Esophagus muscularis mucosa (tissue), 4 donors: ENCODE results near the gene GTPBP6.

Experiments used
- CTCF ChIP-seq, 3 experiments: fragments of 200-600 bp in 2 of 3; fragments of 450-650 bp in 1 of 3; sonication (generic) in 2 of 3; IDR thresholded peaks; one replicate each; pipeline ENCODE4 v1.5.1; 2017 to 2019; ENCODE audit warnings: antibody characterized with exemption in 3 of 3, mild to moderate bottlenecking in 2 of 3, moderate library complexity in 1 of 3
- EP300 ChIP-seq: sonication (generic); formaldehyde crosslinking; IDR thresholded peaks from one replicate; pipeline ENCODE4 v1.6.1; 2017; ENCODE audit warnings: antibody characterized with exemption
- POLR2A ChIP-seq: fragments of 450-650 bp; IDR thresholded peaks from one replicate; pipeline ENCODE4 v1.6.1; 2017; ENCODE audit warnings: antibody characterized with exemption, moderate library complexity, mild to moderate bottlenecking, low read depth
- POLR2AphosphoS5 ChIP-seq, 2 donors: sonication (generic); formaldehyde crosslinking; IDR thresholded peaks; one replicate each; pipeline ENCODE4 v1.6.1; 2017; ENCODE audit warnings: antibody characterized with exemption in 2 of 2

GRCh38 chrX:285076-285677 is 33.4 kb downstream of the GTPBP6 start:
- no peak for TF ChIP-seq POLR2AphosphoS5 (IDR thresholded peaks at IDR 0.05)
- TF ChIP-seq CTCF (IDR thresholded peaks at IDR 0.05) = no peak
- TF ChIP-seq POLR2A = no peak
- TF ChIP-seq EP300 = no peak
